GM20000 (cell line): Measurements from ENCODE around the gene ANKRD12.

Experiments
- DNase-seq: peaks from one replicate; pipeline ENCODE4 v3.0.0; 2012; ENCODE audit warnings: low spot score
- CTCF ChIP-seq: IDR thresholded peaks from 2 replicates; pipeline ENCODE4 v1.5.1; 2012; ENCODE audit warnings: mild to moderate bottlenecking, control low read depth; ENCODE audit errors: extremely low read depth, missing control alignments

Gene ANKRD12

GRCh38 chr18:9094307-9095226 lies 42.0 kb upstream of the ANKRD12 start:
- DNase-seq = no peak
- TF ChIP-seq CTCF = no peak

GRCh38 chr18:9095297-9096006 lies 41.1 kb upstream of the ANKRD12 start:
- TF ChIP-seq CTCF = no peak
- DNase-seq = peak; percentile 56

GRCh38 chr18:9096007-9096371 lies 40.6 kb upstream of the ANKRD12 start:
- no peak for DNase-seq
- TF ChIP-seq CTCF = no peak

- TF ChIP-seq CTCF = no peak
Observed at GRCh38 chr18:9096685-9097084, 39.9 kb upstream of the ANKRD12 start.

GRCh38 chr18:9097349-9097748 lies 39.2 kb upstream of the ANKRD12 start:
- no peak for DNase-seq
- TF ChIP-seq CTCF = no peak

More at GRCh38 chr18:9096685-9097084, 39.9 kb upstream of the ANKRD12 start:
- DNase-seq = no peak

- no peak for DNase-seq
- no peak for TF ChIP-seq CTCF
Observed at GRCh38 chr18:9100796-9101195, 35.8 kb upstream of the ANKRD12 start.
